ENCODE data around the gene FAM111A. TPM values are rescaled to one million over a fixed set of nuclear protein-coding genes. Genes with fewer than 3 reads are reported as not detected.

The FAM111A gene
- total RNA-seq, 3 donors from 2014 or later, result 12.6 to 15.6 (median 15.5) TPM

DNA sequence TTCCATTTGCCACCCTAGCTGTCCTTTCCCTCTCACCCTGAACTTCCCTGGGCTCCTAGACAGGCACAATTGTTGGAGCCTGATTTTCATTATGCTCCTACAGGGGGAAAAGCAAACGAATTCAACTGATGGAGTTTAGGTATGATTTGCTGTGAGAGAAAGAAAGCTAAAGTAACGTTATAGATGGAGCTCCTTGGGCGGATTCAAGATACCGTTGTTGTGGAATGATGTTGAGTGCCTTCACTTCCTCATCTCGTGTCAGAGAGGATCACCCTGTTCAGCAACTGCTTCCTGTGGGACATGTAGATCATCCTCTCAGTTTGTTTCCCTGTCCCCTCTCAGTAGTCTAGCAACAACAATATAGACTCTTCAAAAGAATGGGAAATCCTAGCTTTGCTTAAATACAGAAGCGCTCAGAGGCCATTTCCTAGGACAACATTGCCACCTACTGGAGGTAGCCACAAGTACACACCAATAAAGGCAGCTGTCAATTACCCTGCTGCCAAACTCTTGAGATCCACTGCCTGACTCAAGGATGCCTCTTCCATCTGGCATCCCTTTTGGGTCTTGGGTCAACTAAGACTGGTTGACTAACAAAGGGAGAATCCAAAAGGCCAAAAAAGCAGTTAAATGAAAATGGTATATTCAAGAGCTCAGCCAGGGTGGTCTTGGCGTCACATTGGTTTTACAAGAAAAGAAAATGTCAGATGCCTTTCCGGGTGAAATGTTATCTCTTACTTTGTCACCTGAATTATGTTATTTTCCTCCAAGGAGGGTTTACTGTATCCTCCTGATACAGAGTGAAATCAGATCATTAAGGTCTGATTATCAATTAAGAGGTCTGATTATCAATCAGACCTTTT is 15.8 kb downstream of the FAM111A start:
- H3K36me3 Mint-ChIP-seq (ENCODE audit: insufficient read depth), result no peaks in the 10 kb centered on the region
- peaks cover 5% of the 10 kb centered on the region for H3K4me1 Mint-ChIP-seq (ENCODE audit: low read depth)
- peak; percentile 94 to 98 for ATAC-seq
- H3K27me3 Mint-ChIP-seq (ENCODE audit: low read depth), result peaks cover 18% of the 10 kb centered on the region
- DNase-seq, result peak; percentile 49
- H3K4me3 Mint-ChIP-seq, result no peak overlapping the region
- H3K9me3 Mint-ChIP-seq, result no peaks in the 10 kb centered on the region

DNA sequence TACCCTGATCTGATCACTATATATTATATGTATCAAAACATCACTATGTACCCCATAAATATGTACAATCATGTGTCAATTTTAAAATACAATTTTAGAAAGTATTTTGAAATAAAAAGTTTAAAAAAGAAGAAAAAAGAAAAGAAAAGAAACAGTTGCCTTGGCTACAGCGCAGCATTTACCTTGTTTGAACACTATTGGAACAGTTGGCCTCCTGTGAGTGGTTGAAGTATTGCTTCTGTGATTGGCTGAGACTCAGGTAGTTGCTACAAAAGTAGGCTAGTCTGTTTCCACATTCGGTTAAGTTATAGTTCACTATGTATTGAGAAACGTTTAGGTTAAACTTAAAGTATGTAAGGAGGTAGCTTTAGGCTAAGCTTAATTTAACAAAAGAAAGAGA is 21.4 kb downstream of the FAM111A start:
- Mint-ChIP-seq H3K4me1 (ENCODE audit: low read depth) (no peaks in the 10 kb centered on the region), H3K4me3 (no peak overlapping the region), H3K9me3 (no peaks in the 10 kb centered on the region), H3K36me3 (ENCODE audit: insufficient read depth) (no peaks in the 10 kb centered on the region), H3K27me3 (ENCODE audit: low read depth) (peaks cover 30% of the 10 kb centered on the region)
- DNase-seq (no peak), ATAC-seq (no peak)

DNA sequence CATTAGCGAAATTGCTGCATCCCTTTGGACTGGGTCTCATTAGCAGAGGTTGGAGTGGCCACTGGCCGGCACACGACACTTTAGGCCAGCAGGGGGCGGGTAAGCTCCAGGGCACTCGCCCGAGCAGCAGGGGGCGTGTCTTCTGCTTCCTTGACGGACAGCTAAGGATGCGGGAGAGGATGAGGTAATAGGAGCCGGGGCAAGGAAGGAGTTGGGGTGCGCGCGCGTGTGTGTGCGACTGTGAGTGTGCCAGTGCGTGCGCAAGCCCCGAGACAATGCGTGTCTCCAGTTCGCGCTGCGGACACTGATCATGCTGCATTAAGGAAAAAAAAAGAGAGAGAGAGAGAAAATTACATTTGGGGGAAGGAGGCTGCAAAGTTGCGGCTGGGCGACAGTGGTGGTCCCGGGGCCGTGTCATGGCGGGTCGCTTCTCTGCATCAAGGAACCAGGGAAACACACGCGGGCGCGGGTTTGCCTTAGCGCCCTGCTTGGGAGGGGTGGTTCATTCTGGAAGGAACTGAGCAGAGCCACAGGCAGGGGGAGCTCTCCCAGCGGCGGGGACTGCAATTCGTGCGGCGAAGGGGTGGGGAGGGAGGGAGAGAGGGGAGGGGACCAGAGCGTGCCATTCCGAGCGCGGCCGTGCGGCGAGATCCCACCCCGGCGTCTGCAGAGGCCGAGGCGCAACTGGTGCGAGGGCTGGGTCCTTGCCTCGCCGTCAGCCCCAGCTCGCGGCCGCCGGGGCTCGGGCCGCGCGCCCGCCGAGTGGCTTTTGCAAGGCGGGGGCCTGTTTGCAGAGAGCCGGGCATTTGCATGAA is 29.1 kb downstream of the FAM111A start, which contains the start of gene DTX4:
Gene DTX4 (plus strand): TSS at position 625 of the 815 bp plus-strand sequence. CDS start 464 bp downstream, outside the sequence.
- H3K4me1 Mint-ChIP-seq (ENCODE audit: low read depth), result peaks cover 12% of the 10 kb centered on the region
- H3K4me3 Mint-ChIP-seq, result peak within 1 kb of the TSS; percentile 80
- DNase-seq (peak; percentile 85), ATAC-seq (peak; percentile 87 to 92)
- H3K9me3 Mint-ChIP-seq, result no peaks in the 10 kb centered on the region
- H3K27me3 Mint-ChIP-seq (ENCODE audit: low read depth), result peaks cover 8% of the 10 kb centered on the region
- no peaks in the 10 kb centered on the region for H3K36me3 Mint-ChIP-seq (ENCODE audit: insufficient read depth)

DNA sequence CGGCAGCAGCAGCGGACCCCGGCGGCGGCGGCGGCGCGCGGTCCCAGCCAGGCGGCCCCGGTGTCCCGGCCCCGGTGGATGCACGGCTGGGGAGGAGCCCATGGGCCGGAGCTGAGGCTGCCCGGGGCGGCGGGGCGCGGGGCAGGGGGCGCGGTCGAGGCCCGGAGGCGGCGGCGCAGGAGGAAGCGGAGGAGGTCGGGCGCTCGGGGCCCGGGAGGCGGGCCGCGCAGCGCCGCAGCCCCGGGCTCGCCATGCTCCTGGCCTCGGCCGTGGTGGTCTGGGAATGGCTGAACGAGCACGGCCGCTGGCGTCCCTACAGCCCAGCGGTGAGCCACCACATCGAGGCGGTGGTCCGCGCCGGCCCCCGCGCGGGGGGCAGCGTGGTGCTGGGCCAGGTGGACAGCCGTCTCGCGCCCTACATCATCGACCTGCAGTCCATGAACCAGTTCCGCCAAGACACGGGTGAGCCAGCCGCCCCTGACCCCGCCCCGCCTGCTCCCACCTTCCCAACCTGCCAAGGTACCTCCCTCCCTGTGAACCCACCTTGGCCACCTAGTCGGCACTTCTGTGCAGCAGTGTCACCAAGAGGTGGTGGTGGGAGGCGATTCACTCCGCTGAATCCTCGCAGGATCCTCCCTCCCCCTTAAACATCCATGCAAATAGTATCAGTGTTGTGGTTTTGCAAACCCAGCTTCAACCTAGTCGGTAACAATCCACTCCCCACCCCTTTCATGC is 29.9 kb downstream of the FAM111A start:
- H3K9me3 Mint-ChIP-seq, result no peaks in the 10 kb centered on the region
- DNase-seq (peak; percentile 10), ATAC-seq (peak; percentile 29 to 47)
- no peaks in the 10 kb centered on the region for H3K36me3 Mint-ChIP-seq (ENCODE audit: insufficient read depth)
- peaks cover 8% of the 10 kb centered on the region for H3K27me3 Mint-ChIP-seq (ENCODE audit: low read depth)
- peaks cover 12% of the 10 kb centered on the region for H3K4me1 Mint-ChIP-seq (ENCODE audit: low read depth)
- H3K4me3 Mint-ChIP-seq, result peak overlapping the region; percentile 80

DNA sequence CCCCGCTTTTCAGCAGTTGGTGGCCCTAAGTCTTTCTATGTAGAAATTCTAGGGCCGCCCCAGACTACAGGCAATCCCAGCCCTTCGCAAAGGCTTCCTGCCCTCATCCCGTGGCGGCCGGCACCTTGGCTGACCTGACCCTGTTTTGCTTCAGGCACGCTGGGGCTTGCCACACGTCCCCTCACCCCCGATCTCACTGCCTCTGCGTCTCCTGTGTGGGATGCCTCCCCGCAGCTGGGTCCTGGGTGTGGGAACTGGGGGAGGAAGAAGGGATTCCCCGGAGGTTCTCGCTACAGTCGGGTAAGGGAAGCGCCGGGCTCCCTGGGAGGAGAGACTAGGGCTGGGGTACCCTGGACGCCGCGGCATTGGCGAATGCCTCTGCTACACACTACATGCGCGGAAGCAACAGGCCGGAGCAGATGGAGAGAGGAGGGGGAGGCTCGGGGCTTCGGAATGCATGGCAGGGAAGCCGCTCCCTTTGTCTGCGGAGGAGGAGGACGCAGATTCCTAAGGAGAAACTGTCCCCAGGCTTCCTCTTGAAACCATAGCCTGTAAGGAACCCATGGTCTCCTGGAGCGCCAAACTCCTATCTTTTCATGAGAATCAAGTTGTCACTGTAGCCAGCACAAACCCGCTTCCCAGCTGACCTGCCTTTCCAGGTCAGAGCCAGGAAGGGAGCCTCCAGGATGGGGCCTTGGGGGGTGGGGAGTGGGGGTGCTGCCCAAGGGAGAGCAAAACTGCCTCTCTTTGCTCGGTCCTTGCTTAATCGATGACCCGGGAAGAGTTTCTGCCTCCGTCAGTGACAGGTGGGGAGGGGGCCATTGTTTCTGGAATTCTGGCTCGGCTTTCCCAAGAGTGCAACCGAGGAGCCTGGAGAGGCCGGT is 30.7 kb downstream of the FAM111A start:
- H3K27me3 Mint-ChIP-seq (ENCODE audit: low read depth), result peaks cover 9% of the 10 kb centered on the region

DNA sequence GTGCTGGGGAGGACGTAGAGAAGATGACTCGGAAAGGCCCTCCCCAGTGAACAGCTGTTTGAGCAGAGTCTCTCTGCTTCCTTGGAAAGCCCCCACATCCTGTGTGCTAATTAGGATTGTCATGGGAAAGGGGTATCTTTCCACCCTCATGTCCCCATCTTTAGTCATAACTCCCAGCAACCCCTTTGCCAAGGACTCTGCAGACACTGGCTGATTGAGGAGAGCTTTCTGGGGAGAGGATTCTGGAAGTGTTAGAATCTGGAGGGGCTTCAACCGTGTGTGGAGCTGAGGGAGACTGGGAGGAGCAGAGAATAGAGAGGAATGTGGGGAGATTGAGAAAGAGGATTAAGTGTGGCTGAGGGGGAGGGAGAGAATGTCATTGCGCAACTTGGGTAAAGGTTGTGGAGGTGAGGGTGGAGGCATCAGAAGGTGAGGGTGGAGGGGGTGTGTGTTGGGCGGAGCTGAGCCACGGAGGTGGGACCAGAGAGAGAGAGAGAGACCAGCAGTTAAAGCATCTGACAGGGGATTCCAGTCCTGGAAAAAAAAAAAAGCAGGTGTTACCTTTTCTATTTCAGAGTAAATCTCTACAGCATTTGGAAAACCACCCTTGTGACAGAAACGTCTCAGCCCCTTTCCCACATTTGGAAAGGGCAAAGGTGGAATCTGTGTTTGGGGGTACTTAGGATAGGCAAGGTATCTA is 31.5 kb downstream of the FAM111A start:
- ATAC-seq (no peak), DNase-seq (no peak)
- Mint-ChIP-seq H3K27me3 (ENCODE audit: low read depth) (peaks cover 9% of the 10 kb centered on the region), H3K9me3 (no peaks in the 10 kb centered on the region), H3K4me1 (ENCODE audit: low read depth) (peaks cover 12% of the 10 kb centered on the region), H3K36me3 (ENCODE audit: insufficient read depth) (no peaks in the 10 kb centered on the region), H3K4me3 (peak overlapping the region; percentile 26)

More for the DNA sequence above, 30.7 kb downstream of the FAM111A start:
- H3K4me1 Mint-ChIP-seq (ENCODE audit: low read depth), result peaks cover 12% of the 10 kb centered on the region
- H3K36me3 Mint-ChIP-seq (ENCODE audit: insufficient read depth), result no peaks in the 10 kb centered on the region
- H3K9me3 Mint-ChIP-seq, result no peaks in the 10 kb centered on the region
- H3K4me3 Mint-ChIP-seq, result peak overlapping the region; percentile 80
- peak in 1 of 2 donors; percentile 0 for ATAC-seq
- DNase-seq, result no peak

DNA sequence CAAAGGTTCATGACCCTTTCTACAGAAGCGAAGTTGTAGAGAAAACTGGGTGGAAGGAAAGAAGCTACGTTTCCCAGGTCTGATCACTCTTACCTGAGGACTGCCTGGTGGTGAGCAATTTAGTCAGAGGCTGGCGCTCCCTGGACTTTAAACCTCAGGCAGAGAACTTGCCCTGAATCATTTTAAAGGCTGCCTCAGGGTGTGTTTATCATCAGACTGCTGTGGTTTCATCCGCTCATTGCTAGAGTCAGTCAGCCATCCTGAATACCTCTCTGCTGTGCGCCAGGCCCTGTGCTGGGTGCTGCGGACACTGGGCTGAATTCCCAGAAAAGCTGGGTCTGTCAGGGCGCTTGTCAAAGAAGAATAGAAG is 32.0 kb downstream of the FAM111A start:
- H3K9me3 Mint-ChIP-seq, result no peaks in the 10 kb centered on the region
- H3K27me3 Mint-ChIP-seq (ENCODE audit: low read depth), result peaks cover 9% of the 10 kb centered on the region
- H3K4me1 Mint-ChIP-seq (ENCODE audit: low read depth), result peaks cover 12% of the 10 kb centered on the region
- DNase-seq, result no peak
- H3K36me3 Mint-ChIP-seq (ENCODE audit: insufficient read depth), result no peaks in the 10 kb centered on the region
- H3K4me3 Mint-ChIP-seq, result no peak overlapping the region
- no peak for ATAC-seq

DNA sequence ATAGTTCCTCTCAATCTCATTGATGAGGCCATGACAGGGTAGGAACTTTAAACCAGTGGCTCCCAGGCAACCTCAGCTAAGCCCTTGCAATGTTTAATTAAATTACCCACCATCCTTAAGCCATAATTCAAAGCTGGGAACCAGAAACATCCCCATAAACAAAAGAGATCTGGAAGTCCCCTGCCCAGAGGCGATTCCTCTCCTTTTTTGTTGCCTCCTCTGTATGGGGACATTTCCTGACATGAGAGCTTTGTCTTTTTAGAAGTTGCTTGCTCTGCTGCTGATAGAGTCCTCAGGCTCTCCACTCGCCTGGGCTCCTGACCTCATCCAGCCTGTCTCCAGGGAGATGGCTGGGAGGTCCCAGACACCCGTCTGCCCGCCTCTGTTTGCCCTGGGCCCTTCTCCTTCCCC is 32.4 kb downstream of the FAM111A start:
- Mint-ChIP-seq H3K4me1 (ENCODE audit: low read depth) (peaks cover 12% of the 10 kb centered on the region), H3K9me3 (no peaks in the 10 kb centered on the region), H3K27me3 (ENCODE audit: low read depth) (peaks cover 9% of the 10 kb centered on the region), H3K36me3 (ENCODE audit: insufficient read depth) (no peaks in the 10 kb centered on the region), H3K4me3 (no peak overlapping the region)
- ATAC-seq (no peak), DNase-seq (no peak)

DNA sequence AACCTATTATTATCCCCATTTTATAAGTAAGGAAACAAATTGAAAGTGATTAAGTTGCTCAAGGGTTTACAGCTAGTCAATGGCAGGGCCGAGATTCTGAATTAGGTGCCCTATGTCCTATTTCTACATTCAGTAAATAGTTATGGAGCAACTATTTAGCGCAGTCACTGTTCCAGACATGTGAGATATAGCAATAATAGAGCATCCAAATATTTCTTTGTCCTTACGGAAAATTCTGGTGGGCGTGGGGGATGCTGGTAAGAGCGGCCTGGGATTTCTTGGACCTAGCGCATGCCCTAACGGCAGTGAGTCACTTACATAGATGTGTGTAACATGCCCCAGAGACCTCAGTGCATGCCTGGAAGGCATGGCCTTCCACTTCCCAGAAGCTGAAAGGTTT is 33.7 kb downstream of the FAM111A start:
- ATAC-seq (no peak), DNase-seq (no peak)
- H3K27me3 Mint-ChIP-seq (ENCODE audit: low read depth), result peaks cover 9% of the 10 kb centered on the region
- H3K4me3 Mint-ChIP-seq, result no peak overlapping the region
- H3K36me3 Mint-ChIP-seq (ENCODE audit: insufficient read depth), result no peaks in the 10 kb centered on the region
- H3K4me1 Mint-ChIP-seq (ENCODE audit: low read depth), result peaks cover 12% of the 10 kb centered on the region
- H3K9me3 Mint-ChIP-seq, result no peaks in the 10 kb centered on the region

DNA sequence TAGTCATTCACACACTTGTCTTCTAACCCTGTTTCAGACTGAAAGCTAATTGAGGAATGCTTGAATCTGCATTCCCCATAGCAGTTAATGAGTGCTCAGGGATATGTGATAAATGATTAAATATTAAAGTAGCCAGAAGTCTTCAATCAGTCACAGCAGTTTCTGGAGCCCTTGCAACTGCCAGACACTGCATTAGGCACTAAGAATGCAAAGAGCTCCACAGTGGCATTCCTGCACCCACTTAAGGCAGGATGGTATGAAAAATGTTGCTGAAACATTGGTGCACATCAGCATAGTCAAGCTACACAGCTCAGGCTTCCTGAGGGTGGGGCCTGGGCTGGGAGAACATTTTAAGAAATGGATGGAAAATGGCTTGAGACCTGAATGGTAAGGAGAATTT is 35.7 kb downstream of the FAM111A start:
- Mint-ChIP-seq H3K27me3 (ENCODE audit: low read depth) (peaks cover 2% of the 10 kb centered on the region), H3K4me1 (ENCODE audit: low read depth) (peaks cover 5% of the 10 kb centered on the region), H3K4me3 (no peak overlapping the region), H3K36me3 (ENCODE audit: insufficient read depth) (peaks cover 2% of the 10 kb centered on the region), H3K9me3 (no peaks in the 10 kb centered on the region)
- no peak for DNase-seq
- ATAC-seq, result no peak

DNA sequence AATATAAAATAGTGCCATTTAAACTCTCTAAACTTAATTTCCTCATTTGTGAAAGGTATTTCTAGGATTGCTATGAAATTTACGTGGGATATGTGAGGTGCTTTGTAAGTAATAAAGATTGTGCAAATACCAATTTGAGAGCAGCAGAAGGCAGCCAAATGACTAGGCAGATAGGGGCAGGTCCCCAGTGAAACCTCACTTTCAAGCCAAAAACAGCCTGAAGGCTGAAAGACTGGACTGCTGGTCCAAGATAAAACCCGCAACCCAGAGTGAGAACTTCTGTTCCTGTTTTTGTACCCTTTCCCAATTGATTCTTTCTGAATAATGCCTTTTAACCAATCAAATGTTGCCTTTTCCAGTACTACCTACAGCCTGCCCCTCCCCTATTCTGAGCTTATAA is 36.5 kb downstream of the FAM111A start:
- peaks cover 2% of the 10 kb centered on the region for H3K4me1 Mint-ChIP-seq (ENCODE audit: low read depth)
- ATAC-seq, result no peak
- no peaks in the 10 kb centered on the region for H3K9me3 Mint-ChIP-seq
- DNase-seq, result no peak
- H3K27me3 Mint-ChIP-seq (ENCODE audit: low read depth), result peaks cover 1% of the 10 kb centered on the region
- no peak overlapping the region for H3K4me3 Mint-ChIP-seq
- H3K36me3 Mint-ChIP-seq (ENCODE audit: insufficient read depth), result peaks cover 2% of the 10 kb centered on the region

DNA sequence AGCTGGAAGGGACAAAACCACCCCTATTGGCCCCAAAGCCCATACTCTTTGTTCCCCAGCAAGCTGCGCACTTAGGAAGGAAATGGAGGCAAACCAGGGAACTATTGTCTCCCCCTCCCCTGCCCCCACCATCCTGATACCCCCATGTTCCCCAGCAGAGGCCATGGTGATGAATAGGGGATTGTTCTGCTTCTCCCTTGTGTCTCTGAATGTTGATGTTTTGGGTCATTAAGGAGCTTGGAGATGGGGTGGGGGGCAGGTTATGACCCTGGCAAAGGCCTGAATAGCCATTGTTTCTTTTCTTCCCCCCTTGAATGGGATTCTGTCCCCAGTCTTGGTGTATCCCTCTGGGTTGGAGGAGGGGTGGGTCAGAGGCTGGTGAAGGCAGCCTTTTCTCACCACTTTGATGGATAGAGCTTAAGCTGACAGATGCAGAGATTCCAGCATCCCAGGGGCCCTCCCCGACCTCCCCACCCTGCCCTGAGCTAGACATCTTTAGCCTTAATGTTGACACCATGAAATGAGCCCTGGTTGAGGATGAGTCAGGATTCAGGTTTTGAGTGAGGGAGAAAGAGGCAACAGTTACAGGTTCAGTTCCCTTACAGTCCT is 37.6 kb downstream of the FAM111A start:
- Mint-ChIP-seq H3K27me3 (ENCODE audit: low read depth) (peaks cover 1% of the 10 kb centered on the region), H3K4me1 (ENCODE audit: low read depth) (no peaks in the 10 kb centered on the region), H3K9me3 (no peaks in the 10 kb centered on the region), H3K4me3 (no peak overlapping the region), H3K36me3 (ENCODE audit: insufficient read depth) (peaks cover 2% of the 10 kb centered on the region)
- DNase-seq (no peak), ATAC-seq (no peak)

DNA sequence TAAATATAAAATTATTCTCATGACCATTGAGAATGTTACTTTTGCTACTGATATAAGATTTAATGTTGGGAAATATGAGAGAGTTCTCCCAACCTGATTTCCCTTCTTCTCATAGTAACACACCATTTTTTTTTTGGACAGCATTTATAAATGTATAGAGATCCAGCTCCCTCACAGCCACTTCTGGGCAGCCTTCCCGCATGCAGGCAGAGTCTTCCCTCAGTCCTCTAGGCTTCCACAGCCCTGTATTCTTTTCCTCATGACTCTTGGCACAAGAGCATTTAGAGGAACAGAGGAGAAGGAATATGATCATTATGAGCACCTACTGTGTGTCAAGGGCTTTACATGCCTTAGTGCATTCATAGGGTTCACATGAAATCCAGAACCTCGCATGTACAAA is 38.3 kb downstream of the FAM111A start:
- ATAC-seq (no peak), DNase-seq (no peak)
- H3K36me3 Mint-ChIP-seq (ENCODE audit: insufficient read depth), result peaks cover 2% of the 10 kb centered on the region
- no peaks in the 10 kb centered on the region for H3K9me3 Mint-ChIP-seq
- no peaks in the 10 kb centered on the region for H3K4me1 Mint-ChIP-seq (ENCODE audit: low read depth)
- H3K4me3 Mint-ChIP-seq, result no peak overlapping the region
- H3K27me3 Mint-ChIP-seq (ENCODE audit: low read depth), result peaks cover 1% of the 10 kb centered on the region

All from activated T-cell treated with anti-CD3 and anti-CD28 coated beads, Interleukin-2, amount 50 U/mL, for 4 hours (primary cell).